K562 (cell line): ENCODE measurements around the gene ABHD1. TPM values are rescaled to one million over a fixed set of nuclear protein-coding genes. Genes with fewer than 3 reads are reported as not detected.

Source experiments
- BCL6 ChIP-seq: fragments of 250-450 bp; sonication (Bioruptor Pico); IDR thresholded peaks from 2 replicates; pipeline ENCODE4 v1.4.0; 2020
- DACH1 ChIP-seq: fragments of 450-650 bp; IDR thresholded peaks from 2 replicates; pipeline ENCODE4 v1.6.1; 2018; ENCODE audit not compliant: partially characterized antibody
- DMBX1 ChIP-seq: fragments of 250-450 bp; sonication (Bioruptor Pico); IDR thresholded peaks from 2 replicates; pipeline ENCODE4 v1.8.0; 2022; ENCODE audit warnings: inconsistent platforms, mild to moderate bottlenecking, moderate library complexity, borderline replicate concordance
- ESRRB ChIP-seq: fragments of 250-450 bp; sonication (Bioruptor Pico); IDR thresholded peaks from 2 replicates; pipeline ENCODE4 v1.5.0; 2020; ENCODE audit warnings: mild to moderate bottlenecking, moderate library complexity, borderline replicate concordance
- ETS2 ChIP-seq: IDR thresholded peaks from 2 replicates; pipeline ENCODE4 v1.6.1; 2016; ENCODE audit warnings: borderline replicate concordance, missing genetic modification characterization, mild to moderate bottlenecking, moderate library complexity, missing compliant biosample characterization; ENCODE audit not compliant: poor library complexity, severe bottlenecking
- ETV6 ChIP-seq, 3 experiments: fragments of 150-350 bp in 1 of 3; sonication (generic) in 1 of 3; formaldehyde crosslinking in 1 of 3; IDR thresholded peaks; 2 replicates each; pipeline versions ENCODE4 v1.6.1 to v1.8.0; 2014 to 2022; ENCODE audit warnings: borderline replicate concordance in 2 of 3, low read depth in 2 of 3, antibody characterized with exemption in 1 of 3, low read length in 1 of 3, mild to moderate bottlenecking in 1 of 3, missing genetic modification reagents in 1 of 3
- HMG20B ChIP-seq: fragments of 250-450 bp; sonication (Bioruptor Pico); IDR thresholded peaks from 2 replicates; pipeline ENCODE4 v1.5.0; 2021; ENCODE audit warnings: mild to moderate bottlenecking
- KDM2B ChIP-seq: fragments of 250-450 bp; sonication (Bioruptor Pico); IDR thresholded peaks from 2 replicates; pipeline ENCODE4 v1.8.0; 2021; ENCODE audit warnings: mild to moderate bottlenecking, moderate library complexity
- MCM3 ChIP-seq: fragments of 450-650 bp; IDR thresholded peaks from 2 replicates; pipeline ENCODE4 v1.6.1; 2016
- MTA2 ChIP-seq: fragments of 450-650 bp; IDR thresholded peaks from 2 replicates; pipeline ENCODE4 v1.6.1; 2016; ENCODE audit warnings: low read depth
- TBP ChIP-seq: optimal IDR thresholded peaks from 2 replicates; pipeline ENCODE3; 2011; ENCODE audit warnings: low read depth, low read length, improper control_type of control experiment
- TCF7 ChIP-seq: sonication (generic); IDR thresholded peaks from 2 replicates; pipeline ENCODE4 v1.6.1; 2016; ENCODE audit warnings: antibody characterized with exemption, borderline replicate concordance
- XRCC5 ChIP-seq: fragments of 200-400 bp; formaldehyde crosslinking; IDR thresholded peaks from 2 replicates; pipeline ENCODE4 v1.6.1; 2017; ENCODE audit warnings: low read depth, mild to moderate bottlenecking, low read length
- ZBTB17 ChIP-seq: fragments of 450-650 bp; formaldehyde crosslinking; IDR thresholded peaks from 2 replicates; pipeline ENCODE4 v1.4.0; 2020; ENCODE audit warnings: mild to moderate bottlenecking
- ZFP30 ChIP-seq: fragments of 250-450 bp; sonication (Bioruptor Pico); IDR thresholded peaks from 2 replicates; pipeline ENCODE4 v1.8.0; 2022; ENCODE audit warnings: moderate library complexity, mild to moderate bottlenecking, inconsistent platforms, borderline replicate concordance
- ZNF133 ChIP-seq: fragments of 250-450 bp; sonication (Bioruptor Pico); IDR thresholded peaks from 2 replicates; pipeline ENCODE4 v1.4.0; 2020; ENCODE audit warnings: mild to moderate bottlenecking
- ZNF134 ChIP-seq: fragments of 250-450 bp; sonication (Bioruptor Pico); conservative IDR thresholded peaks from 2 replicates; pipeline ENCODE4 v1.4.0; 2020
- polyA plus RNA-seq, 8 experiments: library from polyadenylated mRNA; depleted of rRNA in 4 of 8; stranded (reverse) in 5 of 8; unstranded in 3 of 8; fragments of >200 nt; fragmentation: Nextera tagmentation in 2 of 8; fragmentation: Illumina TruSeq in 1 of 8; extraction: Ambion mirVana in 2 of 8; extraction: Trizol in 1 of 8; gene quantifications; 2 replicates each; pipeline versions ENCODE4 v1.2.1 to v1.2.3, GENCODE V29; 2011 to 2014; ENCODE audit warnings: inconsistent platforms in 1 of 8, missing spikeins in 1 of 8
- total RNA-seq, 7 experiments: library from RNA; depleted of rRNA in 6 of 7; stranded (reverse); fragments of >200 nt in 6 of 7; fragmentation: Illumina TruSeq in 2 of 7; extraction: Trizol in 2 of 7; gene quantifications; 2 replicates each; pipeline versions ENCODE4 v1.2.1 to v1.2.3, GENCODE V29; 2011 to 2021; ENCODE audit warnings: low replicate concordance in 1 of 7
- TF ChIP-seq, protein P1 (sequence below): IDR thresholded peaks from 2 replicates; pipeline ENCODE4 v1.6.1; 2012; ENCODE audit warnings: low read depth, low read length, improper control_type of control experiment, borderline replicate concordance
- TF ChIP-seq, protein P2 (sequence below): sonication (generic); formaldehyde crosslinking; IDR thresholded peaks from 2 replicates; pipeline ENCODE4 v1.8.0; 2022; ENCODE audit warnings: missing genetic modification reagents, mild to moderate bottlenecking, moderate library complexity, borderline replicate concordance
- TF ChIP-seq, protein P3 (sequence below): fragments of 250-450 bp; sonication (Bioruptor Pico); IDR thresholded peaks from 2 replicates; pipeline ENCODE4 v1.4.0; 2020; ENCODE audit warnings: mild to moderate bottlenecking, moderate library complexity, borderline replicate concordance
- TF ChIP-seq, protein P4 (sequence below): sonication (generic); formaldehyde crosslinking; IDR thresholded peaks from 2 replicates; pipeline ENCODE4 v1.8.1; 2022; ENCODE audit warnings: missing genetic modification reagents
- TF ChIP-seq, protein P5 (sequence below): fragments of 250-450 bp; sonication (Bioruptor Pico); IDR thresholded peaks from 2 replicates; pipeline ENCODE4 v1.8.0; 2022; ENCODE audit warnings: moderate library complexity, mild to moderate bottlenecking, inconsistent platforms

The ABHD1 gene
- total and polyA plus RNA-seq, 9 of the 15 experiments (the other 6 are each of a cell fraction or from before 2014, with no cell fraction given), result 0.10 to 0.16 (median 0.11) TPM; not detected in 5

DNA sequence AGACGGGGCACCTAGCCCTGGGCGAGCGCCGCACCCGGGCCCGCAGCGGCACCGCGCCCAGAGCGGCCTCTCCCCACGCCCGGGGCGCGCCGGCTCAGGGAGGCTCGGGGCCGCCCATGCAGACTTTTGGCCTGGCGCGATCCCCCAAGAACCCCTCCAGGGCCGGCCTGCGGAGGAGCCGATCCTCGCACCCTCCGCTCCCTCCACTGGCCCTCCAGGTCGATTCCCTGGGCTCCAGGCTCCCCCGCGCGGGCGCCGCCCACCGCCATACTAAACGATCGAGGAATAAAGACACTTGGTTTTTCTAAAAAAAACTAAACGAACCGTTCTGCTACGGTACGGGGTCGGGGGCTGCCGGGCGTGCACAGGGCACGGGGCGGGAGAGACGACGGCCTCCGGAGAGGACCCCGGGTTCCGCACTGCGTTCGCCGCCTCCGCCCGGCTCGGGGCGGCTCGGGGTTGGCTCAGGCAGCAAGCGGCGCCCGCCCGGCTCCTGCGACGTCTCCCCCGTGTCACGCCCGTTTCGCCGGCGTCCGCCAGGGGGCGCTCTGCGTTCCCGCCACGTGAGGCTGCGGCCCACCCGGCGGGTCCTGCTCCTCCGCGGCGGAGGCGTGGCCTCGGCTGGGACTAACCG is 37.4 kb upstream of the ABHD1 start (continued):
- TF ChIP-seq KDM2B (CRISPR knock-in tag) (0 out of 2 replicates have a peak, but pooled peaks have one; percentile 6), BCL6 (CRISPR knock-in tag) (no peak; the same call in 1 of the 2 replicates), ZNF134 (CRISPR knock-in tag) (no peak; the same call in 1 of the 2 replicates), ESRRB (CRISPR knock-in tag) (no peak), MTA2 (no peak), ETS2 (no peak), ZNF133 (CRISPR knock-in tag) (no peak), DACH1 (no peak), ZBTB17 (CRISPR knock-in tag) (no peak), TCF7 (no peak), ETV6 (IDR thresholded peaks at IDR 0.05; ENCODE audit: borderline replicate concordance in 1 of 2, low read depth in 2 of 2, low read length in 1 of 2) (no peak), ETV6 (CRISPR knock-in tag; IDR thresholded peaks at IDR 0.05; ENCODE audit: borderline replicate concordance) (no peak), MCM3 (no peak), XRCC5 (peak; percentile 80; the same call in 1 of the 2 replicates), HMG20B (CRISPR knock-in tag) (no peak), ZFP30 (CRISPR knock-in tag) (no peak), DMBX1 (CRISPR knock-in tag) (no peak), TBP (peak; percentile 75)
- TF ChIP-seq, protein P1, sequence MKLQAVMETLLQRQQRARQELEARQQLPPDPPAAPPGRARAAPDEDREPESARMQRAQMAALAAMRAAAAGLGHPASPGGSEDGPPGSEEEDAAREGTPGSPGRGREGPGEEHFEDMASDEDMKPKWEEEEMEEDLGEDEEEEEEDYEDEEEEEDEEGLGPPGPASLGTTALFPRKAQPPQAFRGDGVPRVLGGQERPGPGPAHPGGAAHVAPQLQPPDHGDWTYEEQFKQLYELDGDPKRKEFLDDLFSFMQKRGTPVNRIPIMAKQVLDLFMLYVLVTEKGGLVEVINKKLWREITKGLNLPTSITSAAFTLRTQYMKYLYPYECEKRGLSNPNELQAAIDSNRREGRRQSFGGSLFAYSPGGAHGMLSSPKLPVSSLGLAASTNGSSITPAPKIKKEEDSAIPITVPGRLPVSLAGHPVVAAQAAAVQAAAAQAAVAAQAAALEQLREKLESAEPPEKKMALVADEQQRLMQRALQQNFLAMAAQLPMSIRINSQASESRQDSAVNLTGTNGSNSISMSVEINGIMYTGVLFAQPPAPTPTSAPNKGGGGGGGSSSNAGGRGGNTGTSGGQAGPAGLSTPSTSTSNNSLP, result no peak
- TF ChIP-seq, protein P2, sequence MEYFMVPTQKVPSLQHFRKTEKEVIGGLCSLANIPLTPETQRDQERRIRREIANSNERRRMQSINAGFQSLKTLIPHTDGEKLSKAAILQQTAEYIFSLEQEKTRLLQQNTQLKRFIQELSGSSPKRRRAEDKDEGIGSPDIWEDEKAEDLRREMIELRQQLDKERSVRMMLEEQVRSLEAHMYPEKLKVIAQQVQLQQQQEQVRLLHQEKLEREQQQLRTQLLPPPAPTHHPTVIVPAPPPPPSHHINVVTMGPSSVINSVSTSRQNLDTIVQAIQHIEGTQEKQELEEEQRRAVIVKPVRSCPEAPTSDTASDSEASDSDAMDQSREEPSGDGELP (CRISPR knock-in tag), result no peak
- TF ChIP-seq, protein P3, sequence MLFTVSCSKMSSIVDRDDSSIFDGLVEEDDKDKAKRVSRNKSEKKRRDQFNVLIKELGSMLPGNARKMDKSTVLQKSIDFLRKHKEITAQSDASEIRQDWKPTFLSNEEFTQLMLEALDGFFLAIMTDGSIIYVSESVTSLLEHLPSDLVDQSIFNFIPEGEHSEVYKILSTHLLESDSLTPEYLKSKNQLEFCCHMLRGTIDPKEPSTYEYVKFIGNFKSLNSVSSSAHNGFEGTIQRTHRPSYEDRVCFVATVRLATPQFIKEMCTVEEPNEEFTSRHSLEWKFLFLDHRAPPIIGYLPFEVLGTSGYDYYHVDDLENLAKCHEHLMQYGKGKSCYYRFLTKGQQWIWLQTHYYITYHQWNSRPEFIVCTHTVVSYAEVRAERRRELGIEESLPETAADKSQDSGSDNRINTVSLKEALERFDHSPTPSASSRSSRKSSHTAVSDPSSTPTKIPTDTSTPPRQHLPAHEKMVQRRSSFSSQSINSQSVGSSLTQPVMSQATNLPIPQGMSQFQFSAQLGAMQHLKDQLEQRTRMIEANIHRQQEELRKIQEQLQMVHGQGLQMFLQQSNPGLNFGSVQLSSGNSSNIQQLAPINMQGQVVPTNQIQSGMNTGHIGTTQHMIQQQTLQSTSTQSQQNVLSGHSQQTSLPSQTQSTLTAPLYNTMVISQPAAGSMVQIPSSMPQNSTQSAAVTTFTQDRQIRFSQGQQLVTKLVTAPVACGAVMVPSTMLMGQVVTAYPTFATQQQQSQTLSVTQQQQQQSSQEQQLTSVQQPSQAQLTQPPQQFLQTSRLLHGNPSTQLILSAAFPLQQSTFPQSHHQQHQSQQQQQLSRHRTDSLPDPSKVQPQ, result no peak
- TF ChIP-seq, protein P4, sequence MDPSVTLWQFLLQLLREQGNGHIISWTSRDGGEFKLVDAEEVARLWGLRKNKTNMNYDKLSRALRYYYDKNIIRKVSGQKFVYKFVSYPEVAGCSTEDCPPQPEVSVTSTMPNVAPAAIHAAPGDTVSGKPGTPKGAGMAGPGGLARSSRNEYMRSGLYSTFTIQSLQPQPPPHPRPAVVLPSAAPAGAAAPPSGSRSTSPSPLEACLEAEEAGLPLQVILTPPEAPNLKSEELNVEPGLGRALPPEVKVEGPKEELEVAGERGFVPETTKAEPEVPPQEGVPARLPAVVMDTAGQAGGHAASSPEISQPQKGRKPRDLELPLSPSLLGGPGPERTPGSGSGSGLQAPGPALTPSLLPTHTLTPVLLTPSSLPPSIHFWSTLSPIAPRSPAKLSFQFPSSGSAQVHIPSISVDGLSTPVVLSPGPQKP (CRISPR knock-in tag), result no peak
- TF ChIP-seq, protein P5, sequence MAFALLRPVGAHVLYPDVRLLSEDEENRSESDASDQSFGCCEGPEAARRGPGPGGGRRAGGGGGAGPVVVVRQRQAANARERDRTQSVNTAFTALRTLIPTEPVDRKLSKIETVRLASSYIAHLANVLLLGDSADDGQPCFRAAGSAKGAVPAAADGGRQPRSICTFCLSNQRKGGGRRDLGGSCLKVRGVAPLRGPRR, result no peak
